Glutamatergic neuron (in vitro differentiated cells): ENCODE measurements around the gene GPC6. TPM values are rescaled to one million over a fixed set of nuclear protein-coding genes. Genes with fewer than 3 reads are reported as not detected.

Experiments
- DNase-seq: peaks from one replicate; pipeline ENCODE4 v3.0.0; 2022
- H3K27ac Mint-ChIP-seq: one replicate; pipeline ENCODE4 v1.8.0; 2020; ENCODE audit warnings: mild to moderate bottlenecking, mixed read lengths, inconsistent platforms; ENCODE audit not compliant: unreplicated experiment
- H3K27me3 Mint-ChIP-seq: one replicate; pipeline ENCODE4 v1.8.0; 2020; ENCODE audit warnings: mild to moderate bottlenecking, moderate library complexity, mixed read lengths, inconsistent platforms; ENCODE audit not compliant: unreplicated experiment
- H3K36me3 Mint-ChIP-seq: one replicate; pipeline ENCODE4 v1.8.0; 2020; ENCODE audit warnings: mild to moderate bottlenecking, mixed read lengths, inconsistent platforms; ENCODE audit not compliant: unreplicated experiment
- H3K4me1 Mint-ChIP-seq: one replicate; pipeline ENCODE4 v1.8.0; 2020; ENCODE audit warnings: mild to moderate bottlenecking, low read depth, mixed read lengths, inconsistent platforms; ENCODE audit not compliant: unreplicated experiment
- H3K4me3 Mint-ChIP-seq: one replicate; pipeline ENCODE4 v1.8.0; 2020; ENCODE audit warnings: mild to moderate bottlenecking, mixed read lengths, inconsistent platforms; ENCODE audit not compliant: unreplicated experiment
- H3K9me3 Mint-ChIP-seq: one replicate; pipeline ENCODE4 v1.8.0; 2020; ENCODE audit warnings: mild to moderate bottlenecking, moderate library complexity, mixed read lengths, inconsistent platforms; ENCODE audit not compliant: unreplicated experiment
- total RNA-seq: library from RNA; stranded (reverse); fragmentation: NEBNext Ultra II Directional; extraction: Animal tissue kit (Norgen Biotek cat#: 25700); gene quantifications from one replicate; pipeline ENCODE4 v1.2.1, GENCODE V29; 2021; ENCODE audit not compliant: unreplicated experiment
- TF ChIP-seq, protein P1 (sequence below): fragments of 200-600 bp; sonication (generic); IDR thresholded peaks from one replicate; pipeline ENCODE4 v1.5.0; 2021; ENCODE audit not compliant: partially characterized antibody, unreplicated experiment

The GPC6 gene
- total RNA-seq, 1 donor from 2014 or later, result 11.8 TPM

DNA sequence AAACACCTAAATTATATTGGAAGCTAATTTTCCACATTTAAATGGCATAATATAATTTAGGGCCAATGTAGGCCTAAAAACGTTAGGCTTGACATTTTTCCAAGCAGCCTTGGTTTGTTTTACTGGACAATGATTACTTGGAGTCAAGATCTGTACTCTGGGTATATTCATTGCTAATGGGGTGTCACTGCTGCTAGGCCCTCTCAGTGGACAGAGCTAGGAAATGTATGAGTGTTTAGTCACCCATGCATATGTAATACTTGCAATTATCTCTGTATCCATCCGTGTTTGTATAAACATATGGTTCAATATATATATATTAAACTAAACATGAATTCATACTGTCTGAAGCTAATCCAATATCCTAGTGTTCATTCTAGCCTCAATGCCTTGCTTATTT is 654.8 kb downstream of the GPC6 start:
- Mint-ChIP-seq H3K4me3 (no peak overlapping the region), H3K27ac (no peak overlapping the region), H3K4me1 (peaks cover 6% of the 10 kb centered on the region), H3K9me3 (peaks cover 6% of the 10 kb centered on the region), H3K27me3 (no peaks in the 10 kb centered on the region), H3K36me3 (peaks cover 9% of the 10 kb centered on the region)
- TF ChIP-seq, protein P1, sequence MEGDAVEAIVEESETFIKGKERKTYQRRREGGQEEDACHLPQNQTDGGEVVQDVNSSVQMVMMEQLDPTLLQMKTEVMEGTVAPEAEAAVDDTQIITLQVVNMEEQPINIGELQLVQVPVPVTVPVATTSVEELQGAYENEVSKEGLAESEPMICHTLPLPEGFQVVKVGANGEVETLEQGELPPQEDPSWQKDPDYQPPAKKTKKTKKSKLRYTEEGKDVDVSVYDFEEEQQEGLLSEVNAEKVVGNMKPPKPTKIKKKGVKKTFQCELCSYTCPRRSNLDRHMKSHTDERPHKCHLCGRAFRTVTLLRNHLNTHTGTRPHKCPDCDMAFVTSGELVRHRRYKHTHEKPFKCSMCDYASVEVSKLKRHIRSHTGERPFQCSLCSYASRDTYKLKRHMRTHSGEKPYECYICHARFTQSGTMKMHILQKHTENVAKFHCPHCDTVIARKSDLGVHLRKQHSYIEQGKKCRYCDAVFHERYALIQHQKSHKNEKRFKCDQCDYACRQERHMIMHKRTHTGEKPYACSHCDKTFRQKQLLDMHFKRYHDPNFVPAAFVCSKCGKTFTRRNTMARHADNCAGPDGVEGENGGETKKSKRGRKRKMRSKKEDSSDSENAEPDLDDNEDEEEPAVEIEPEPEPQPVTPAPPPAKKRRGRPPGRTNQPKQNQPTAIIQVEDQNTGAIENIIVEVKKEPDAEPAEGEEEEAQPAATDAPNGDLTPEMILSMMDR, result no peak
- no peak for DNase-seq

DNA sequence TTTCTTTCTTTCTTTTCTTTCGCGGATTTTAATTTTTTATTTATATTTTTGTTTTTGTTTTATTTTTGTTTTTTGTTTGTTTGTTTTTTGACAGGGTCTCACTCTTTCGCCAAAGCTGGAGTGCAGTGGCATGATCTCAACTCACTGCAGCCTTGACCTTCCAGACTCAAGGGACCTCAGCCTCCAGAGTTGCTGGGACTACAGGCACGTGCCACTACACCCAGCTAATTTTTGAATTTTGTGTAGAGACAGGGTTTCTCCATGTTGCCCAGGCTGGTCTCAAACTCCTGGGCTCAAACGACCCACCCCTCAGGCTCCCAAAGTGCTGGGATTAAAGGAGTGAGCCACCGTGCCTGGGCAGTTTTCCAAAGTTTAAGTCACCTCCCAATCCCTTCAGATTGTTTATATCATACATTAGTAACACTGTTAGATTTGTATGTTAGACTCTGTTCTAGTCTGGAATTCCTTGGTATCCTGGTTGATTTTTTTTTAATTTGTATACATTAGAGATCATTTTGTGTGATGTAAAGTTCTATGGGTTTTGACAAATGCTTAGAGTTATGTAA is 655.6 kb downstream of the GPC6 start:
- no peak for DNase-seq
- Mint-ChIP-seq H3K9me3 (peaks cover 6% of the 10 kb centered on the region), H3K4me1 (peaks cover 6% of the 10 kb centered on the region), H3K27ac (no peak overlapping the region), H3K36me3 (peaks cover 9% of the 10 kb centered on the region), H3K4me3 (no peak overlapping the region), H3K27me3 (no peaks in the 10 kb centered on the region)
- TF ChIP-seq, protein P1, result no peak

DNA sequence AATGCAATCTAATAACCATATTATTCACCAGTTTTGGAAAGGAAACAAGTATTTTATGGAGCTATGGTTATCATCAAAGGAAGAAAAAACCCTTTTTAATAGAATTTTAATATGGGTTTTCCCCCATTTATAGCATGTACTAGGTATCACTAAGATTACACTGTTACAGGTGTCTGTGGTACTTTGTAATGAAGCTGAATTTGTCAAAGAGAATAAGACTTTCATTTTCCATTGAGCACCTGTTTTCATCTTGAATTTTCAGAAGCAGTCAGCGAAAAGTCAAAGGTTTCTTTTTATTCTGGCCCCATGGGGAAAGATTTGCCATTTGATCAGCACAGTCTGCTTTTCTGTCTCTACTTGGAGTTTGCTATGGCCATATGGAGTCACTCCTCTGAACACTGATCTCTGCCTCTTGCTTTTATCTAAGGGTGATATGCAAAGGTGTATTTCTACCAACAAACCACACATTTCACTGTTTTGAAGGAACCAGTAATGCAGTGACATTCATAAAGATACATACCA is 662.9 kb downstream of the GPC6 start:
- DNase-seq, result no peak
- no peaks in the 10 kb centered on the region for H3K36me3 Mint-ChIP-seq
- peak overlapping the region; percentile 59 for H3K4me3 Mint-ChIP-seq
- peaks cover 3% of the 10 kb centered on the region for H3K27me3 Mint-ChIP-seq
- H3K9me3 Mint-ChIP-seq, result peaks cover 5% of the 10 kb centered on the region
- TF ChIP-seq, protein P1, result no peak
- H3K4me1 Mint-ChIP-seq, result peaks cover 35% of the 10 kb centered on the region
- H3K27ac Mint-ChIP-seq, result peak overlapping the region; percentile 72

DNA sequence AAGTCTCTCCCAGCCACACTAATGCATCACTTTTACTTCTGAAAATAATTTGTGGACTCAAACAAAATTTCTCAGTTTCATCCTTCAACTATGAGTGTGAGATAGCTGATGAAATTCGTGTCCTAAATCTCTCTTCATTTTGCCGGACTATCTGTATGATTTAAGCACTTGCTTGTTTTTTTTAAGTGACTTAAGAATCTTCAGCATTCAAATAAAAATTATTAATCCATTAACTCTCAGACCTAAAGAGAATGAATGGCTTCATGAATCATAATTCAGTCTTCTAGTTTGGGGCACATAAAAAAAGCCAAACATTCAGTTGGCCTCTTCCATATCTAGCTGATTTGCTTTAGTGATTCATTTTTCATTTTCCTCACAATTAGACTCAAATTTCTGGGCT is 673.4 kb downstream of the GPC6 start:
- Mint-ChIP-seq H3K27ac (no peak overlapping the region), H3K36me3 (no peaks in the 10 kb centered on the region), H3K4me3 (no peak overlapping the region), H3K4me1 (peaks cover 14% of the 10 kb centered on the region), H3K27me3 (no peaks in the 10 kb centered on the region), H3K9me3 (no peaks in the 10 kb centered on the region)
- TF ChIP-seq, protein P1, result no peak
- no peak for DNase-seq

DNA sequence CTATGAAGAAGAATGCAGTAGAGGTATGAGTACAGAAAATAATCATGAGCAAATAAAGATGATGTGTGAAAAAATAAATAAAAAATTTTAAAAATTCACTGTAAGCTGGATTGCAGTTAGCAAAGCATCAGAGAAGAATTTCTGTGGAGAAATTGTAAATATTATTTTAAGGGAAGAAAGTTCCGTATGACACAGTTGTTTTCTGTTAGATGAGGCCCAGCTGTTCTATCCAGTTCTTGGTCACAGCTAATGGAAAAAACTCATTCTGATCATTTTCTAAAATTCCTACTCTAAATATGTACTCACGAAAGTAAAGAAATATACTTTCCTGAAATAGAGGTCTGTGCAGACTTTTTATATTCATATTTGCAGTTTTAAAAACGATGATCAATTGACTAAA is 674.1 kb downstream of the GPC6 start:
- TF ChIP-seq, protein P1, result no peak
- Mint-ChIP-seq H3K27me3 (no peaks in the 10 kb centered on the region), H3K36me3 (no peaks in the 10 kb centered on the region), H3K4me1 (peaks cover 15% of the 10 kb centered on the region), H3K9me3 (no peaks in the 10 kb centered on the region), H3K27ac (no peak overlapping the region), H3K4me3 (no peak overlapping the region)
- no peak for DNase-seq
